ENCODE results near the gene ATXN3L. TPM values are rescaled to one million over a fixed set of nuclear protein-coding genes. Genes with fewer than 3 reads are reported as not detected.

Gene ATXN3L
- total RNA-seq, 4 donors from 2014 or later = not detected

DNA sequence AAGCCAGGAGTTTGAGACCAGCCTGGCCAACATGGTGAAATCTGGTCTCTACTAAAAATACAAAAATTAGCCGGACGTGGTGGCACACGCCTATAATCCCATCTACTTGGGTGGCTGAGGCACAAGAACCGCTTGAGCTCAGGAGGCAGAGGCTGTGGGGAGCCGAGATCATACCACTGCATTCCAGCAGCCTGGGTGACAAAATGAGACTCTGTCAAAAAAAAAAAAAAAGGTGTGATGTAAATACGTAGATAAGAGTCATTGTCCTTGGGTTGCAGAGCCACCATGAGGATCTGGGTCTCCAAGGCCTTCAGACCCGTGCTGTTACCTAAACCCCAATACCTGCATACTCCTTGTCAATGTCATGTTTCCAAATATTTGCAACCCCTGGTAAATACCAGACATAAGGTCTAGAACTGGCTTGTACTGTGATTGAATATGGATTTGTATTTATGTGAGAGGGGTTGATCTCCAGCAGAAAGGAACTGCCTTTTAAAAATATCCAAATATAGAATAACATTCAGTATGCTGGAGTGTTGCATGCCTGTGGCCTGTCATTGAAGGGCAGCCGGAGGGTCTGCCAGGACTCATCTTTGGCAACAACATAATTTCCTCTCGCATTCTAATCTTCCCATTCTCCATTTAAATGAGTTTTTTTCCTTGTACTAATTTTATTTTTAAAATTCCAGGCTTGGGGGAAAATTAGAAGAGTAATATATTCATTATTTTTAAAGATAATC, 40.4 kb downstream of the ATXN3L start:
- ATAC-seq (no peak), DNase-seq (no peak)
- no peak overlapping the region for H3K4me3 ChIP-seq
- H3K27me3 ChIP-seq = no peaks in the 10 kb centered on the region
- in situ Hi-C loops (cut with MboI; ENCODE audit: low sequenced_read_pairs in 4 of 4) (no loop called here), intact Hi-C loops (cut with DNase I; ENCODE audit: low total_unique reads) (no loop called here)
- H3K9me3 ChIP-seq = no peaks in the 10 kb centered on the region
- H3K27ac ChIP-seq = no peak overlapping the region
- no peaks in the 10 kb centered on the region for H3K36me3 ChIP-seq
- no peaks in the 10 kb centered on the region for H3K4me1 ChIP-seq
- no peak for TF ChIP-seq POLR2A (IDR thresholded peaks at IDR 0.05)
- TF ChIP-seq, protein P1, sequence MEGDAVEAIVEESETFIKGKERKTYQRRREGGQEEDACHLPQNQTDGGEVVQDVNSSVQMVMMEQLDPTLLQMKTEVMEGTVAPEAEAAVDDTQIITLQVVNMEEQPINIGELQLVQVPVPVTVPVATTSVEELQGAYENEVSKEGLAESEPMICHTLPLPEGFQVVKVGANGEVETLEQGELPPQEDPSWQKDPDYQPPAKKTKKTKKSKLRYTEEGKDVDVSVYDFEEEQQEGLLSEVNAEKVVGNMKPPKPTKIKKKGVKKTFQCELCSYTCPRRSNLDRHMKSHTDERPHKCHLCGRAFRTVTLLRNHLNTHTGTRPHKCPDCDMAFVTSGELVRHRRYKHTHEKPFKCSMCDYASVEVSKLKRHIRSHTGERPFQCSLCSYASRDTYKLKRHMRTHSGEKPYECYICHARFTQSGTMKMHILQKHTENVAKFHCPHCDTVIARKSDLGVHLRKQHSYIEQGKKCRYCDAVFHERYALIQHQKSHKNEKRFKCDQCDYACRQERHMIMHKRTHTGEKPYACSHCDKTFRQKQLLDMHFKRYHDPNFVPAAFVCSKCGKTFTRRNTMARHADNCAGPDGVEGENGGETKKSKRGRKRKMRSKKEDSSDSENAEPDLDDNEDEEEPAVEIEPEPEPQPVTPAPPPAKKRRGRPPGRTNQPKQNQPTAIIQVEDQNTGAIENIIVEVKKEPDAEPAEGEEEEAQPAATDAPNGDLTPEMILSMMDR (IDR thresholded peaks at IDR 0.05 in 4 of 5, conservative IDR thresholded peaks at IDR 0.05 in 1 of 5) = no peak

DNA sequence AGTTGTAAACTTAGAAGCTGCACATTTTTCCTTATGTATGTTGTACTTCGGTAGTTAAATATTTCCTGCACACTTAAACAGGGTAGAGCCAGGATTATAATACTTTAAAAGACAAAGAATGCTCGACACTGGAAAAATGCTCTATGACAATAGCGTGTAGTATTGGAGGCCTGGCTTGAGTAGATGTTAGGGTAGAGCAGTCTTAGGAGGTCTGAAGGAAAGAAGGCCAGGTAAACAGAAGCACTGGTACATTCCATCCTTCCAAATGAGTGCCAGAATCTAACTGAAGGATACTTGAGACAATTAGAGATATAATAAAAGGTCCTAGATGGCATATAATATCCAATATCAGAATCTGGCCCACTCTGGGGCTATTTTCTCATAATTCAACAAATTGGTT, 42.3 kb downstream of the ATXN3L start:
- Histone ChIP-seq H3K27me3 (no peaks in the 10 kb centered on the region), H3K36me3 (no peaks in the 10 kb centered on the region), H3K27ac (no peak overlapping the region), H3K4me3 (no peak overlapping the region), H3K4me1 (no peaks in the 10 kb centered on the region), H3K9me3 (no peaks in the 10 kb centered on the region)
- in situ Hi-C loops (cut with MboI; ENCODE audit: low sequenced_read_pairs in 4 of 4) = no loop called here
- TF ChIP-seq POLR2A (IDR thresholded peaks at IDR 0.05) = no peak
- TF ChIP-seq, protein P1 (IDR thresholded peaks at IDR 0.05 in 4 of 5, conservative IDR thresholded peaks at IDR 0.05 in 1 of 5) = no peak
- intact Hi-C loops (cut with DNase I; ENCODE audit: low total_unique reads) = no loop called here
- DNase-seq (no peak), ATAC-seq (no peak)

GRCh38 chrX:13276991-13277390, 42.9 kb downstream of the ATXN3L start:
- Histone ChIP-seq H3K27me3 (no peaks in the 10 kb centered on the region), H3K27ac (no peak overlapping the region), H3K9me3 (no peaks in the 10 kb centered on the region), H3K36me3 (no peaks in the 10 kb centered on the region), H3K4me3 (no peak overlapping the region), H3K4me1 (no peaks in the 10 kb centered on the region)
- TF ChIP-seq, protein P1 (IDR thresholded peaks at IDR 0.05 in 4 of 5, conservative IDR thresholded peaks at IDR 0.05 in 1 of 5) = no peak
- no peak for TF ChIP-seq POLR2A (IDR thresholded peaks at IDR 0.05)
- in situ Hi-C loops (cut with MboI; ENCODE audit: low sequenced_read_pairs in 4 of 4) (no loop called here), intact Hi-C loops (cut with DNase I; ENCODE audit: low total_unique reads) (no loop called here)
- ATAC-seq = no peak
- no peak for DNase-seq

- no peaks in the 10 kb centered on the region for H3K27me3 ChIP-seq
- H3K27ac ChIP-seq = no peak overlapping the region
- no peak for ATAC-seq
- no peaks in the 10 kb centered on the region for H3K9me3 ChIP-seq
- H3K4me3 ChIP-seq = no peak overlapping the region
- no peak for TF ChIP-seq POLR2A (IDR thresholded peaks at IDR 0.05)
- TF ChIP-seq, protein P1 (IDR thresholded peaks at IDR 0.05 in 4 of 5, conservative IDR thresholded peaks at IDR 0.05 in 1 of 5) = no peak
- intact Hi-C loops (cut with DNase I; ENCODE audit: low total_unique reads) (no loop called here), in situ Hi-C loops (cut with MboI; ENCODE audit: low sequenced_read_pairs in 4 of 4) (no loop called here)
- DNase-seq = no peak
- H3K36me3 ChIP-seq = no peaks in the 10 kb centered on the region
- H3K4me1 ChIP-seq = no peaks in the 10 kb centered on the region
These were observed 44.8 kb downstream of the ATXN3L start for GRCh38 chrX:13275031-13275430.

Data from gastrocnemius medialis (tissue), 4 donors.